SU-DHL-6 (cell line): ENCODE measurements around the gene TMEM52B.

ENCODE experiments used
- H2AFZ ChIP-seq: fragments of 200-600 bp; sonication (generic); 2 replicates; pipeline ENCODE4 v1.6.1; 2014; ENCODE audit warnings: low read depth, mild to moderate bottlenecking, moderate library complexity, mixed read lengths, antibody characterized with exemption, low read length; ENCODE audit not compliant: severe bottlenecking
- H3F3A ChIP-seq: fragments of 200-600 bp; shearing (Covaris generic); 2 replicates; pipeline ENCODE4 v1.6.0; 2016; ENCODE audit warnings: antibody characterized with exemption, mild to moderate bottlenecking; ENCODE audit not compliant: insufficient read depth
- H3K27ac ChIP-seq: fragments of 200-600 bp; sonication (generic); 2 replicates; pipeline ENCODE4 v1.5.1; 2016; ENCODE audit warnings: low read depth, mild to moderate bottlenecking, low read length, moderate library complexity, mixed read lengths
- H3K27me3 ChIP-seq: fragments of 200-600 bp; sonication (generic), shearing (Covaris generic); 2 replicates; pipeline ENCODE4 v1.6.0; 2014; ENCODE audit warnings: mild to moderate bottlenecking, low read length
- H3K36me3 ChIP-seq: fragments of 200-600 bp; sonication (generic); 2 replicates; pipeline ENCODE4 v1.6.1; 2014; ENCODE audit warnings: mild to moderate bottlenecking, low read length, mixed read lengths
- H3K4me2 ChIP-seq: fragments of 300-600, 200-600 bp; shearing (Covaris generic), sonication (generic); 2 replicates; pipeline ENCODE4 v1.6.0; 2014; ENCODE audit warnings: low read length, low read depth, mild to moderate bottlenecking; ENCODE audit not compliant: poor library complexity, severe bottlenecking
- H3K4me3 ChIP-seq: fragments of 200-600 bp; sonication (generic); 2 replicates; pipeline ENCODE4 v1.5.1; 2014; ENCODE audit warnings: antibody characterized with exemption, low read length, mild to moderate bottlenecking, mixed read lengths; ENCODE audit not compliant: insufficient read depth, poor library complexity, severe bottlenecking
- H3K79me2 ChIP-seq: fragments of 200-600 bp; sonication (generic); 2 replicates; pipeline ENCODE4 v1.6.1; 2014; ENCODE audit warnings: mild to moderate bottlenecking, low read length, moderate library complexity; ENCODE audit not compliant: insufficient read depth
- H3K9ac ChIP-seq: fragments of 200-600 bp; sonication (generic); 2 replicates; pipeline ENCODE4 v1.7.0; 2014; ENCODE audit warnings: mild to moderate bottlenecking, low read length
- H3K9me2 ChIP-seq: fragments of 200-600 bp; sonication (generic); replicated peaks from 2 replicates; pipeline ENCODE4 v1.6.1; 2014; ENCODE audit warnings: low read length; ENCODE audit not compliant: insufficient read depth
- H3K9me3 ChIP-seq: fragments of 200-600 bp; sonication (generic); 2 replicates; pipeline ENCODE4 v1.6.1; 2014; ENCODE audit warnings: low read length, mixed read lengths; ENCODE audit not compliant: insufficient read depth
- H4K20me1 ChIP-seq: fragments of 200-600 bp; sonication (generic); 2 replicates; pipeline ENCODE4 v1.6.1; 2014; ENCODE audit warnings: low read depth, mild to moderate bottlenecking, antibody characterized with exemption, low read length, moderate library complexity, mixed read lengths
- CTCF ChIP-seq: fragments of 200-600 bp; sonication (generic); IDR thresholded peaks from one replicate; pipeline ENCODE4 v1.5.1; 2017; ENCODE audit warnings: antibody characterized with exemption, mild to moderate bottlenecking, low read length, moderate library complexity; ENCODE audit not compliant: insufficient read depth, poor library complexity, severe bottlenecking
- EZH2phosphoT487 ChIP-seq: fragments of 200-600 bp; sonication (generic), shearing (Covaris generic); conservative IDR thresholded peaks from 2 replicates; pipeline ENCODE4 v1.6.1; 2018; ENCODE audit warnings: mild to moderate bottlenecking, antibody characterized with exemption, low read length, moderate library complexity, mixed read lengths

TMEM52B gene

GRCh38 chr12:10211101-10211939 lies 32.5 kb downstream of the TMEM52B start:
- Histone ChIP-seq H3F3A (no peaks in the 10 kb centered on the region), H3K27ac (no peak overlapping the region), H3K4me2 (no peak overlapping the region), H3K36me3 (no peaks in the 10 kb centered on the region), H4K20me1 (no peaks in the 10 kb centered on the region), H3K9ac (no peak overlapping the region), H3K79me2 (no peaks in the 10 kb centered on the region), H3K4me3 (no peak overlapping the region), H2AFZ (no peak overlapping the region), H3K9me3 (no peaks in the 10 kb centered on the region), H3K9me2 (no peaks in the 10 kb centered on the region), H3K27me3 (no peaks in the 10 kb centered on the region)
- TF ChIP-seq EZH2phosphoT487: no peak
- TF ChIP-seq CTCF: no peak

- peak overlapping the region; percentile 89 for H2AFZ ChIP-seq
- no peaks in the 10 kb centered on the region for H3K9me3 ChIP-seq
- no peaks in the 10 kb centered on the region for H3F3A ChIP-seq
- no peaks in the 10 kb centered on the region for H3K9me2 ChIP-seq
- H3K36me3 ChIP-seq: no peaks in the 10 kb centered on the region
- peak overlapping the region; percentile 44 for H3K9ac ChIP-seq
- no peaks in the 10 kb centered on the region for H4K20me1 ChIP-seq
- peak overlapping the region; percentile 84 for H3K4me2 ChIP-seq
- no peaks in the 10 kb centered on the region for H3K27me3 ChIP-seq
- peak overlapping the region; percentile 57 for H3K4me3 ChIP-seq
- H3K27ac ChIP-seq: no peak overlapping the region
- H3K79me2 ChIP-seq: no peaks in the 10 kb centered on the region
- TF ChIP-seq EZH2phosphoT487 (no peak), CTCF (no peak)
These were observed 33.3 kb downstream of the TMEM52B start for GRCh38 chr12:10211940-10212738.

GRCh38 chr12:10212739-10213131 lies 33.9 kb downstream of the TMEM52B start, which contains the start of gene GABARAPL1:
Gene GABARAPL1 (plus strand): TSS chr12:10212877. CDS start chr12:10213130, 253 bp downstream.
- peak within 1 kb of the TSS; percentile 84 for H3K4me2 ChIP-seq
- peak within 1 kb of the TSS; percentile 57 for H3K4me3 ChIP-seq
- no peaks in the 10 kb centered on the region for H3F3A ChIP-seq
- no peaks in the 10 kb centered on the region for H3K36me3 ChIP-seq
- H3K27me3 ChIP-seq: no peaks in the 10 kb centered on the region
- H4K20me1 ChIP-seq: no peaks in the 10 kb centered on the region
- H2AFZ ChIP-seq: peak within 1 kb of the TSS; percentile 89
- H3K79me2 ChIP-seq: no peaks in the 10 kb centered on the region
- no peak within 1 kb of the TSS for H3K27ac ChIP-seq
- peak within 1 kb of the TSS; percentile 44 for H3K9ac ChIP-seq
- no peaks in the 10 kb centered on the region for H3K9me2 ChIP-seq
- TF ChIP-seq EZH2phosphoT487 (no peak), CTCF (no peak)
- no peaks in the 10 kb centered on the region for H3K9me3 ChIP-seq
